Fibroblast of pulmonary artery (primary cell): Measurements from ENCODE around the gene SNX21.

Experiments used
- DNase-seq: peaks from one replicate; pipeline ENCODE4 v3.0.0-alpha.2; 2010; ENCODE audit warnings: low read depth
- H3K4me3 ChIP-seq: replicated peaks from 2 replicates; pipeline ENCODE4 v1.5.1; 2011; ENCODE audit warnings: low read depth, mild to moderate bottlenecking, control low read depth, low read length, moderate library complexity
- TF ChIP-seq, protein P1 (sequence below): IDR thresholded peaks from 2 replicates; pipeline ENCODE4 v1.5.1; 2011; ENCODE audit warnings: mild to moderate bottlenecking, control low read depth, low read length, inconsistent platforms; ENCODE audit errors: missing control alignments

Gene SNX21

DNA sequence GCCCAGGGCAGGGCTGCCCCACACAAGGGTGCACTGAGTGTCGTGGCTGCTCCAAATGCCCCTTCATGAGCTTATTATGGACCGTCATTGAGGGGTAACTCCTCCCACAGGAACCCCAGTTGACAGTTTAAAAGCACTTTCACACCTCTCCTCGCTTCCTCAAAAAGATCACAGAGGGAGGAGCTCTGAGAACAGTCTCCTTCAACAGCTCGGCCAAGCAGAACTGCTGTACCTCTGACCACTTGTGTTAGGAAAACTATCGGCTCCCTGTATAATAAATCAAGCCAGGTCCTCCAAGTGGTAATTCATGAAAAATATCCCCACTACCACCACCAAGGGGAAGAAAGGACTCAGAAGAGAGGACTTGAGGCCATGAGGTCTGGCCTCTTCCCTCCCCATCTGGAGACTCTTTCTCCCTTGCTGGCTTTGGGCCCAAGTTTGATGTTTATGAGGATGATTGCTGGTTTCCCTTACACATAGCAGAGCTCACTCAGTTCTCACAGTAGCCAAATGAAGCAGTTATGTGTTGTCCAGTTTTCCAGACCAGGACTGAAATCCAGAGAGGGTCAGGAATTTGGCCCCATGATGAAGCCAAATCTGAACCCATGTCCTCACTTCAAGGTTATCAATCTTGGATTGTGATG lies 8.7 kb downstream of the SNX21 start:
- H3K4me3 ChIP-seq, result no peak overlapping the region
- TF ChIP-seq, protein P1, sequence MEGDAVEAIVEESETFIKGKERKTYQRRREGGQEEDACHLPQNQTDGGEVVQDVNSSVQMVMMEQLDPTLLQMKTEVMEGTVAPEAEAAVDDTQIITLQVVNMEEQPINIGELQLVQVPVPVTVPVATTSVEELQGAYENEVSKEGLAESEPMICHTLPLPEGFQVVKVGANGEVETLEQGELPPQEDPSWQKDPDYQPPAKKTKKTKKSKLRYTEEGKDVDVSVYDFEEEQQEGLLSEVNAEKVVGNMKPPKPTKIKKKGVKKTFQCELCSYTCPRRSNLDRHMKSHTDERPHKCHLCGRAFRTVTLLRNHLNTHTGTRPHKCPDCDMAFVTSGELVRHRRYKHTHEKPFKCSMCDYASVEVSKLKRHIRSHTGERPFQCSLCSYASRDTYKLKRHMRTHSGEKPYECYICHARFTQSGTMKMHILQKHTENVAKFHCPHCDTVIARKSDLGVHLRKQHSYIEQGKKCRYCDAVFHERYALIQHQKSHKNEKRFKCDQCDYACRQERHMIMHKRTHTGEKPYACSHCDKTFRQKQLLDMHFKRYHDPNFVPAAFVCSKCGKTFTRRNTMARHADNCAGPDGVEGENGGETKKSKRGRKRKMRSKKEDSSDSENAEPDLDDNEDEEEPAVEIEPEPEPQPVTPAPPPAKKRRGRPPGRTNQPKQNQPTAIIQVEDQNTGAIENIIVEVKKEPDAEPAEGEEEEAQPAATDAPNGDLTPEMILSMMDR, result no peak
- DNase-seq, result peak; percentile 31

DNA sequence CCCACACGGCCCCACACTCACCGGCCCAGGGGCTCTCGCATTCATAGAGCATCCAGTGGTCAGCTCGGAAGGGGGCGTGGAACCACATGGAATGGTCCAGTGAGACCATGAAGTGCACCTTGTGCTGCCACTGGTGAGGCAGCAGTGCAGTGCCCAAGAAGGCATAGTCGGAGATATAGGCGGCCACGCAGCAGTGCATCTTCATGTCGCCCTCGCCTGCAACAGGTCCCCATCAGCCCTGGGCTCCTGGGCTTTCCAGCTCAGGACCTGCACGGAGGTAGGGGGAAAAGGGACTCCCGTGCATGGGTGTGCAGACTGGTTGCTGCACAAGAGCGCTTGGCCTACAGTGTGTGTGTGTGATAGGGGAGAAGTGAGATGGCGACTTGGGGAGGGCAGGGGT lies 9.9 kb downstream of the SNX21 start:
- TF ChIP-seq, protein P1, result no peak
- no peak overlapping the region for H3K4me3 ChIP-seq
- no peak for DNase-seq

DNA sequence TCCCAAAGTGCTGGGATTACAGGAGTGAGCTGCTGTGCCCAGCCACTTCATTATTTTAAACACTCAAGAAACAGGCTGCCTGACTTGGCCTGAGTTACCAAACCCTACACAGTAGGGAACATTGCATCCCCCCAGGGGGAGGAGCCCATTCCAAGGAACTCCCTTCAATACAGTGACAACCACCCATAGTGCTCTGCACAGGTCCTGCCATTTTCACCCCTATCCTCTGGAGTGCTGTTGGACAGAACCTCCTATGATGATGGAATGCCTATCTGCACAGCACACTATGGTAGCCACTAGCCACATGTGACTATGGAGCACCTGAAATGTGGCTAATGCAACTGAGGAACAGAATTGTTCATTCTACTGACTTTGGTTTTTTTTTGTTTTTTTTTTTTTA lies 11.9 kb downstream of the SNX21 start:
- TF ChIP-seq, protein P1, result no peak
- no peak overlapping the region for H3K4me3 ChIP-seq
- DNase-seq, result no peak

DNA sequence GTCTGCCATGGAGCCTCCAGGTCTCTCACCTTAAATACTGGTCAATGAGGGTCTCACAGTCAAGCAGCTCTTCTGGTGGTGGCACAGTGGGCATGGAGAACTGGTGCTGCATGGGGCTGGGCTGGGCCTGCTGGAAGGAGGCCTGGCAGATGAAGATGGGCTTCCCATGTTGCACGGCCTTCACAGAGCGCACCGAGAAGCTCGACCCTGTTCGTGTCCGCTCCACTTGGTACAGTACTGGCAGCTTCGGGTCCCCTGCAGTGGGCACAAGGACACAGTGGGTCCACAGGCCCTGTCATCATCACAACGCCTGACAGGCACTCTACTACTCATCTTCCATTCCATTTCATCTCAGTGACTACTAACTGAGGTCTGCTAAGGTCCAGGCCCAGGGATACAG lies 14.8 kb downstream of the SNX21 start:
- TF ChIP-seq, protein P1, result no peak
- no peak for DNase-seq

DNA sequence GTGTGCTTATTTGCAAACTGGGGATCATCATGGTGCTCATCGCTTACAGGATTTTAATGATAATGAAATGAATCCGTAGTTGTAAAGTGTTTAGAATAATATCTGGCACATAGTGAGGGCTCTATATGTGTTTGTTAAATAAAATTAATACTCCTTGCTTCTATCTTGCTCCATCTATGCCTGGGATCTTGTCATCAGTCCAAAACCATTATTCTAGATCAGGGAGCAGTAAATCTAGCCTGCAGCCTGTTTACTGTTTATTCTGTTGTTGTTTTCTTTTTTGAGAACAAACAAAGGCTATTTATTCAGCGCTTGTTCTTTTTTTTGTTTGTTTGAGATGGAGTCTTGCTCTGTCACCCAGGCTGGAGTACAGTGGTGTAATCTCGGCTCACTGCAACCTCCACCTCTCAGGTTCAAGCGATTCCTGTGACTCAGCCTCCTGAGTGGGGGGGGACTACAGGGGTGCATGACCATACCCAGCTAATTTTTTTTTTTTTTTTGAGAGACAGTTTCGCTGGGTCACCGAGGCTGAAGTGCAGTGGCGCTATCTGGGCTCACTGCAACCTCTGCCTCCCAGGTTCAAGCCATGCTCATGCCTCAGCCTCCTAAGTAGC lies 15.5 kb downstream of the SNX21 start:
- TF ChIP-seq, protein P1, result no peak
- no peak for DNase-seq
- no peak overlapping the region for H3K4me3 ChIP-seq

More for the DNA sequence above, 14.8 kb downstream of the SNX21 start:
- H3K4me3 ChIP-seq, result no peak overlapping the region

DNA sequence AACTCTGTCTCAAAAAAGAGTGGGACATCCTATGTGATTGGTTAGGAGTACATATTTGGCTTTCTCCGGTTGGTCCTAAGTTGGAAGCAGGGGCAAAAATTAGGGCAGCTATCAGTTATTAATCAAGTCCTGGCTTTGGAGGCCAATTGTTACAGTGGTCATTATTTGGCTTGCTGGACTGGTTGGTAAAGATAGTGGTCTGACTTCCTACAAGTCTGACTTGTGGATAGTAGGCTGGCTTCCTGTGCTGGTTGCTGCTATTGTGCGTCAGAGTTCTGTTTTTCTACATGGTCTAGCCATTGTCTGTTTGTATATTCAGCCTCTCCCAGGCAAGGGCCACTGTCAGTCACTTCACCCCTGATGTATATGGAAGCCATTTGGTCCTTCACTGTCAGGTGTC lies 16.6 kb downstream of the SNX21 start:
- DNase-seq, result no peak
- no peak overlapping the region for H3K4me3 ChIP-seq
- TF ChIP-seq, protein P1, result no peak

DNA sequence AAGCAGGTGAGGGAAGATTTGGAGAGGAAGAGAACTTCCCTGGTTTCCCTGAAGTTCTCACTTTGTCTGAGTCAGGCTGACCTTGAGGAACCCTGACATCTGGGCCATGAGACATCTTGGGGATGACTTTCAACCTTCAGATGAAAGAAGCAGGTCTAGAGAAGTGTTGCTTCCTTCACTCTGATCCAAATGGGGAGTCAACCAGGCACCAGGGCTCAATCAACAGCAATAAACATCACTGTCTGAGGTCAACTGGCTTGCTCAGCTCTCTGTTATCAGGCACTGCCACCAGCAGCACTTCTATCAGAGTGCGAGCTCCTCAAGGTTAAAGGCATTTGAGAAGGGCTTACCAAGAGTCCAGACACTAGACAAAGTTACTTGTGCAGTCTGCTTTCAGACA lies 17.3 kb downstream of the SNX21 start:
- no peak overlapping the region for H3K4me3 ChIP-seq
- no peak for DNase-seq
- TF ChIP-seq, protein P1, result no peak
